GM18519 (cell line): ENCODE data around the gene ZNF513.
"Not testable (repeated sequence)": the region's sequence is repeated elsewhere in the genome, so short reads cannot be mapped to it uniquely, and the experiment has no call there.

Source experiments
- ATAC-seq: cut with Tn5 transposase; IDR thresholded peaks from one replicate; pipeline ENCODE4 v1.9.1; 2021; ENCODE audit warnings: mild to moderate bottlenecking, moderate library complexity; ENCODE audit not compliant: unreplicated experiment, low FRiP score

ZNF513 gene

GRCh38 chr2:27362678-27363420 lies 17.7 kb downstream of the ZNF513 start:
- ATAC-seq = no peak

- ATAC-seq = peak; percentile 70
These were observed 24.0 kb downstream of the ZNF513 start, which contains the start of gene GTF3C2 for GRCh38 chr2:27356382-27357181. Gene GTF3C2 (minus strand): TSS chr2:27356764. CDS start chr2:27343554, 13,210 bp downstream.

GRCh38 chr2:27356056-27356381 lies 24.5 kb downstream of the ZNF513 start:
- ATAC-seq = peak; percentile 20

- no peak for ATAC-seq
These were observed 26.0 kb downstream of the ZNF513 start for GRCh38 chr2:27354597-27354927.

- ATAC-seq = no peak
These were observed 26.6 kb downstream of the ZNF513 start for GRCh38 chr2:27353762-27354596.

GRCh38 chr2:27353386-27353761 lies 27.2 kb downstream of the ZNF513 start:
- not testable (repeated sequence) for ATAC-seq

- no peak for ATAC-seq
These were observed 28.5 kb downstream of the ZNF513 start for GRCh38 chr2:27351802-27352598.

GRCh38 chr2:27350106-27350693 lies 30.3 kb downstream of the ZNF513 start:
- ATAC-seq = no peak

- ATAC-seq = no peak
These were observed 32.9 kb downstream of the ZNF513 start for GRCh38 chr2:27347641-27348040.

- no peak for ATAC-seq
These were observed 44.4 kb downstream of the ZNF513 start for GRCh38 chr2:27336173-27336572.

- no peak for ATAC-seq
These were observed 45.2 kb downstream of the ZNF513 start for GRCh38 chr2:27335311-27335710.
